ENCODE results near the gene HOXA1.

HOXA1 gene

GRCh38 chr7:27104341-27105058, 8.7 kb upstream of the HOXA1 start:
- DNase-seq, result no peak

GRCh38 chr7:27103489-27104226, 7.9 kb upstream of the HOXA1 start:
- DNase-seq, result no peak

- no peak for DNase-seq
Observed at GRCh38 chr7:27102581-27103442, 7.0 kb upstream of the HOXA1 start, which contains the start of gene HOXA2. TSS of gene HOXA2 (minus strand) at chr7:27102683. CDS start at chr7:27102500, 183 bp downstream.

- DNase-seq, result no peak
Observed at GRCh38 chr7:27101957-27102580, 6.3 kb upstream of the HOXA1 start.

GRCh38 chr7:27101171-27101956, 5.6 kb upstream of the HOXA1 start:
- no peak for DNase-seq

GRCh38 chr7:27100694-27101170, 4.9 kb upstream of the HOXA1 start:
- DNase-seq, result no peak

- DNase-seq, result no peak
Observed at GRCh38 chr7:27099453-27100370, 3.9 kb upstream of the HOXA1 start.

GRCh38 chr7:27098578-27099451, 3.0 kb upstream of the HOXA1 start:
- DNase-seq, result no peak

GRCh38 chr7:27097686-27098577, 2.1 kb upstream of the HOXA1 start:
- no peak for DNase-seq

GRCh38 chr7:27096768-27097514, 1.1 kb upstream of the HOXA1 start:
- DNase-seq, result no peak

- no peak for DNase-seq
Observed at GRCh38 chr7:27095050-27095896, 527 bp downstream of the HOXA1 start.

GRCh38 chr7:27094304-27095049, 1.3 kb downstream of the HOXA1 start:
- no peak for DNase-seq

GRCh38 chr7:27093184-27093895, 2.5 kb downstream of the HOXA1 start:
- no peak for DNase-seq

GRCh38 chr7:27092819-27093110, 3.0 kb downstream of the HOXA1 start:
- no peak for DNase-seq

Measured in hippocampal formation (tissue), 2 donors.